ENCODE data around the gene LDB3. TPM values are rescaled to one million over a fixed set of nuclear protein-coding genes. Genes with fewer than 3 reads are reported as not detected.
A peak's percentile ranks its signal among the peaks of the same experiment; 100 is the strongest.

The LDB3 gene
- total and polyA plus RNA-seq, 9 of the 15 experiments (the other 6 are each of a cell fraction or from before 2014, with no cell fraction given): 0.03 TPM; not detected in 8

DNA sequence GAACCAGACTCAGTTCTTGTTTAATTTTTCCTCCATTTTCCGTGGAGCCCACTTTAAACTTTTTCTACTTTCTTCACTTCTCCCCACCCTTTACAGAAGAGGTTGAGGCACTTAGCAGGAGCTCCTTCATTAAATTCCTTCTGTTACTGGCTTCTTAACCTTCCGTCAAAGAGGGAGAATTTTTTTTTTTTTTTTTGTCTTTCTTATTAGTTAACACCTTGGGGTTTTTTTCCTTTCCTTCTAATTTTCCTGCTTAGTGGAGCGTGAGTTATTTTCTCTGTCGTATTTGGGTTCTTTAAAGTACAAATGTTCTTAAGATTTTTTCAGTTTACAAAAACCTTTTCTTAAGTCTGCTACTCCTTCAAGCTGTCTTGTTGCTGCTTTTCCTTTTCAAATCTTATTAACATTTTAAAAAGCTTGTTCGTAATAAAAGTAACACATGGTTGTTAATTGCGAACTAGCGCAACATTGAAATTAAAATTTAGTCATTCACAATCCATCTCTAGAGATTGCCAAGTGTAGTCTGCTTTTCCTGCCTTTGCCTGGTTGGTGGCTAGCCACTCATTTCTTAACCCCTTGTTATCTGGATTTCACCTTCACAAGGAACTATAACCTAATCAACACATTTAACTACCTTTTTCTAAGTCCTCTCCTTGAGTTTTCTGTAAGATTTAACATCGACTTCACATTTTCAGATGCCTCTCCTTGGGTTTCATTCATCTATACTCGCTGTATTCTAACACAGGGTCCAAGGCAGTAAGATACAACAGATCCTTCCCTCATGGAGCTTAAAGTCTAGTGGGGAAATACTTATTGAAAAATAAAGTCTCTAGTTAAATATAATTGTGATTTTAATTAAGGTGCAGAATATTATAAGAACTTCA, 90.1 kb downstream of the LDB3 start:
- Histone ChIP-seq H3K9ac (ENCODE audit: insufficient read depth in 1 of 2, low read depth in 2 of 2, low read length in 2 of 2) (peak overlapping the region in 1 of 2 experiments; percentile 82; a peak in 2 of 4 replicates), H3K36me3 (ENCODE audit: control insufficient read depth, insufficient read depth, low read length) (no peaks in the 10 kb centered on the region), H3K79me2 (ENCODE audit: control insufficient read depth, insufficient read depth, low read length) (peaks cover 86% of the 10 kb centered on the region), H3K4me2 (ENCODE audit: insufficient read depth, low read length) (peak overlapping the region; percentile 78), H3K9me1 (ENCODE audit: control insufficient read depth, insufficient read depth, low read length) (no peaks in the 10 kb centered on the region), H3K4me3 (peak overlapping the region; percentile 82), H4K20me1 (replicated peaks; ENCODE audit: control insufficient read depth, insufficient read depth, low read length) (no peaks in the 10 kb centered on the region), H3K4me1 (replicated peaks in 1 of 2; ENCODE audit: control insufficient read depth in 2 of 2, insufficient read depth in 2 of 2, low read length in 2 of 2) (peaks cover 27 to 28% of the 10 kb centered on the region in 2 experiments), H3K27ac (ENCODE audit: extremely low read depth, low read depth, low read length) (peak overlapping the region; percentile 73), H3K9me3 (replicated peaks; ENCODE audit: control insufficient read depth, insufficient read depth, low read depth, low read length) (no peaks in the 10 kb centered on the region), H3K27me3 (ENCODE audit: control insufficient read depth in 2 of 2, insufficient read depth in 2 of 2, low read length in 2 of 2) (no peaks in the 10 kb centered on the region), H2AFZ (ENCODE audit: low read depth, low read length) (no peak overlapping the region)
- no TSS peak for BruUV-seq (replicated peaks)
- ChIA-PET POLR2A (interaction anchor here (0.6 to 5.8 kb wide), 4 partner anchors 8 to 241 kb away, joined by 3 to 40 read pairs (median 6); no protein-coding TSS in a partner anchor), CTCF (ENCODE audit: low intra/inter-chr PET ratio) (no interaction called here)
- intact Hi-C loops (cut with micrococcal nuclease): loop anchor here (1.0 to 5.0 kb wide), 2 partner anchors 39 to 131 kb away; no protein-coding TSS in a partner anchor
- DNase-seq (ENCODE audit: extremely low read depth in 1 of 4, low spot score in 3 of 4): peak in 2 of 4 experiments; percentile 16 to 47
- in situ Hi-C loops (cut with MboI): no loop called here
- ATAC-seq: no peak
- peak; percentile 75 for FAIRE-seq
- WGBS (ENCODE audit: insufficient coverage, low coverage, missing lambda C conversion rate): 9% methylated on average over 9 of the region's 9 CpGs
- TF ChIP-seq, protein P1, sequence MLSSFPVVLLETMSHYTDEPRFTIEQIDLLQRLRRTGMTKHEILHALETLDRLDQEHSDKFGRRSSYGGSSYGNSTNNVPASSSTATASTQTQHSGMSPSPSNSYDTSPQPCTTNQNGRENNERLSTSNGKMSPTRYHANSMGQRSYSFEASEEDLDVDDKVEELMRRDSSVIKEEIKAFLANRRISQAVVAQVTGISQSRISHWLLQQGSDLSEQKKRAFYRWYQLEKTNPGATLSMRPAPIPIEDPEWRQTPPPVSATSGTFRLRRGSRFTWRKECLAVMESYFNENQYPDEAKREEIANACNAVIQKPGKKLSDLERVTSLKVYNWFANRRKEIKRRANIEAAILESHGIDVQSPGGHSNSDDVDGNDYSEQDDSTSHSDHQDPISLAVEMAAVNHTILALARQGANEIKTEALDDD (IDR thresholded peaks at IDR 0.05): peak; percentile 89
- TF ChIP-seq CBX3 (IDR thresholded peaks at IDR 0.05; ENCODE audit: borderline replicate concordance in 1 of 2, low read length in 2 of 2): peak in 1 of 2 experiments; percentile 63; a peak in 1 of 3 replicates
- TF ChIP-seq GATAD2A (IDR thresholded peaks at IDR 0.05): peak; percentile 67; the same call in 1 of the 2 replicates
- TF ChIP-seq, protein P2, sequence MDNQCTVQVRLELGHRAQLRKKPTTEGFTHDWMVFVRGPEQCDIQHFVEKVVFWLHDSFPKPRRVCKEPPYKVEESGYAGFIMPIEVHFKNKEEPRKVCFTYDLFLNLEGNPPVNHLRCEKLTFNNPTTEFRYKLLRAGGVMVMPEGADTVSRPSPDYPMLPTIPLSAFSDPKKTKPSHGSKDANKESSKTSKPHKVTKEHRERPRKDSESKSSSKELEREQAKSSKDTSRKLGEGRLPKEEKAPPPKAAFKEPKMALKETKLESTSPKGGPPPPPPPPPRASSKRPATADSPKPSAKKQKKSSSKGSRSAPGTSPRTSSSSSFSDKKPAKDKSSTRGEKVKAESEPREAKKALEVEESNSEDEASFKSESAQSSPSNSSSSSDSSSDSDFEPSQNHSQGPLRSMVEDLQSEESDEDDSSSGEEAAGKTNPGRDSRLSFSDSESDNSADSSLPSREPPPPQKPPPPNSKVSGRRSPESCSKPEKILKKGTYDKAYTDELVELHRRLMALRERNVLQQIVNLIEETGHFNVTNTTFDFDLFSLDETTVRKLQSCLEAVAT (IDR thresholded peaks at IDR 0.05): peak; percentile 8 to 21; a peak in 1 of 4 replicates
- TF ChIP-seq TRIM24 (IDR thresholded peaks at IDR 0.05): no peak
- TF ChIP-seq NBN (IDR thresholded peaks at IDR 0.05; ENCODE audit: low read depth): no peak
- TF ChIP-seq KDM2B (CRISPR knock-in tag; IDR thresholded peaks at IDR 0.05): no peak
- TF ChIP-seq, protein P3, sequence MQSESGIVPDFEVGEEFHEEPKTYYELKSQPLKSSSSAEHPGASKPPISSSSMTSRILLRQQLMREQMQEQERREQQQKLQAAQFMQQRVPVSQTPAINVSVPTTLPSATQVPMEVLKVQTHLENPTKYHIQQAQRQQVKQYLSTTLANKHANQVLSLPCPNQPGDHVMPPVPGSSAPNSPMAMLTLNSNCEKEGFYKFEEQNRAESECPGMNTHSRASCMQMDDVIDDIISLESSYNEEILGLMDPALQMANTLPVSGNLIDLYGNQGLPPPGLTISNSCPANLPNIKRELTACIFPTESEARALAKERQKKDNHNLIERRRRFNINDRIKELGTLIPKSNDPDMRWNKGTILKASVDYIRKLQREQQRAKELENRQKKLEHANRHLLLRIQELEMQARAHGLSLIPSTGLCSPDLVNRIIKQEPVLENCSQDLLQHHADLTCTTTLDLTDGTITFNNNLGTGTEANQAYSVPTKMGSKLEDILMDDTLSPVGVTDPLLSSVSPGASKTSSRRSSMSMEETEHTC (IDR thresholded peaks at IDR 0.05): no peak
- TF ChIP-seq COPS2 (conservative IDR thresholded peaks at IDR 0.05): no peak
- TF ChIP-seq SRSF9 (IDR thresholded peaks at IDR 0.05; ENCODE audit: borderline replicate concordance, low read depth, low read length): no peak
- TF ChIP-seq ZNF316 (IDR thresholded peaks at IDR 0.05): peak; percentile 86
- TF ChIP-seq, protein P4, sequence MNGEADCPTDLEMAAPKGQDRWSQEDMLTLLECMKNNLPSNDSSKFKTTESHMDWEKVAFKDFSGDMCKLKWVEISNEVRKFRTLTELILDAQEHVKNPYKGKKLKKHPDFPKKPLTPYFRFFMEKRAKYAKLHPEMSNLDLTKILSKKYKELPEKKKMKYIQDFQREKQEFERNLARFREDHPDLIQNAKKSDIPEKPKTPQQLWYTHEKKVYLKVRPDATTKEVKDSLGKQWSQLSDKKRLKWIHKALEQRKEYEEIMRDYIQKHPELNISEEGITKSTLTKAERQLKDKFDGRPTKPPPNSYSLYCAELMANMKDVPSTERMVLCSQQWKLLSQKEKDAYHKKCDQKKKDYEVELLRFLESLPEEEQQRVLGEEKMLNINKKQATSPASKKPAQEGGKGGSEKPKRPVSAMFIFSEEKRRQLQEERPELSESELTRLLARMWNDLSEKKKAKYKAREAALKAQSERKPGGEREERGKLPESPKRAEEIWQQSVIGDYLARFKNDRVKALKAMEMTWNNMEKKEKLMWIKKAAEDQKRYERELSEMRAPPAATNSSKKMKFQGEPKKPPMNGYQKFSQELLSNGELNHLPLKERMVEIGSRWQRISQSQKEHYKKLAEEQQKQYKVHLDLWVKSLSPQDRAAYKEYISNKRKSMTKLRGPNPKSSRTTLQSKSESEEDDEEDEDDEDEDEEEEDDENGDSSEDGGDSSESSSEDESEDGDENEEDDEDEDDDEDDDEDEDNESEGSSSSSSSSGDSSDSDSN (IDR thresholded peaks at IDR 0.05; ENCODE audit: borderline replicate concordance in 1 of 2, low read depth in 2 of 2, low read length in 2 of 2): no peak
- TF ChIP-seq, protein P5, sequence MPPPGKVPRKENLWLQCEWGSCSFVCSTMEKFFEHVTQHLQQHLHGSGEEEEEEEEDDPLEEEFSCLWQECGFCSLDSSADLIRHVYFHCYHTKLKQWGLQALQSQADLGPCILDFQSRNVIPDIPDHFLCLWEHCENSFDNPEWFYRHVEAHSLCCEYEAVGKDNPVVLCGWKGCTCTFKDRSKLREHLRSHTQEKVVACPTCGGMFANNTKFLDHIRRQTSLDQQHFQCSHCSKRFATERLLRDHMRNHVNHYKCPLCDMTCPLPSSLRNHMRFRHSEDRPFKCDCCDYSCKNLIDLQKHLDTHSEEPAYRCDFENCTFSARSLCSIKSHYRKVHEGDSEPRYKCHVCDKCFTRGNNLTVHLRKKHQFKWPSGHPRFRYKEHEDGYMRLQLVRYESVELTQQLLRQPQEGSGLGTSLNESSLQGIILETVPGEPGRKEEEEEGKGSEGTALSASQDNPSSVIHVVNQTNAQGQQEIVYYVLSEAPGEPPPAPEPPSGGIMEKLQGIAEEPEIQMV (tag; conservative IDR thresholded peaks at IDR 0.05; ENCODE audit: low read depth): no peak
